HCT116 (cell line): ENCODE results near the gene TMEM200C. TPM values are rescaled to one million over a fixed set of nuclear protein-coding genes. Genes with fewer than 3 reads are reported as not detected.

Experiments
- ATAC-seq: fragments of 200-7000 bp; cut with Tn5 transposase; 2 replicates; pipeline ENCODE4 v1.9.1; 2020; ENCODE audit warnings: mild to moderate bottlenecking, moderate library complexity
- BruUV-seq: library from RNA; stranded (reverse); fragments of 400-500 nt; replicated peaks from 2 replicates; lab custom pipeline; 2021; lab: Mats Ljungman, UMichigan
- CTCF ChIA-PET: fragments of 300-600 bp; sonication (Branson Sonifier 250); formaldehyde crosslinking; loops from one replicate; lab custom pipeline; 2021; ENCODE audit warnings: antibody characterized with exemption; lab: Charles Lee
- POLR2A ChIA-PET: fragments of 300-600, 350-600 bp; sonication (Branson Sonifier 250); formaldehyde crosslinking; loops from one replicate; lab custom pipeline; 2021; ENCODE audit warnings: antibody characterized with exemption; lab: Charles Lee
- RAD21 ChIA-PET, 2 experiments: fragments of 300-600 bp; sonication (Branson Sonifier 250); formaldehyde crosslinking; loops; one replicate each; lab custom pipeline; 2023; ENCODE audit warnings: low total read pairs in 2 of 2; ENCODE audit not compliant: uncharacterized antibody in 2 of 2, unreplicated experiment in 2 of 2, low non-redundant PET in 1 of 2; lab: Charles Lee
- DNase-seq: peaks from one replicate; pipeline ENCODE4 v3.0.0-alpha.2; 2010; ENCODE audit warnings: low read depth, low spot score
- H2AFZ ChIP-seq: fragments of 200-600 bp; shearing (Covaris generic), sonication (generic); 2 replicates; pipeline ENCODE4 v1.6.1; 2017; ENCODE audit warnings: low read depth, mixed run types, mixed read lengths, antibody characterized with exemption, low read length; ENCODE audit not compliant: poor library complexity, severe bottlenecking
- H3K27ac ChIP-seq: 2 replicates; pipeline ENCODE4 v1.5.1; 2012; ENCODE audit warnings: low read depth, low read length
- H3K27me3 ChIP-seq: fragments of 200-600 bp; sonication (generic); 2 replicates; pipeline ENCODE4 v1.6.1; 2016; ENCODE audit warnings: mixed run types, low read length, mixed read lengths; ENCODE audit not compliant: insufficient read depth
- H3K36me3 ChIP-seq, 2 experiments: fragments of 200-500 bp in 1 of 2; fragments of 200-600 bp in 1 of 2; sonication (Bioruptor generic) in 1 of 2; sonication (generic) in 1 of 2; 2 replicates each; pipeline versions ENCODE4 v1.5.1 to v1.6.1; 2014 to 2016; ENCODE audit warnings: low read length in 2 of 2, inconsistent platforms in 1 of 2, mixed read lengths in 1 of 2, mixed run types in 1 of 2; ENCODE audit not compliant: insufficient read depth in 2 of 2, control insufficient read depth in 1 of 2
- H3K4me1 ChIP-seq, 2 experiments: fragments of 200-600 bp in 1 of 2; sonication (generic) in 1 of 2; 2 replicates each; pipeline versions ENCODE4 v1.5.1 to v1.6.1; 2012 to 2017; ENCODE audit warnings: low read length in 2 of 2, inconsistent platforms in 1 of 2, mild to moderate bottlenecking in 1 of 2, mixed read lengths in 1 of 2, mixed run types in 1 of 2, moderate library complexity in 1 of 2; ENCODE audit not compliant: insufficient read depth in 2 of 2, control insufficient read depth in 1 of 2
- H3K4me2 ChIP-seq: fragments of 200-600 bp; sonication (generic); 2 replicates; pipeline ENCODE4 v1.6.1; 2017; ENCODE audit warnings: mixed run types, low read length, mixed read lengths
- H3K4me3 ChIP-seq, 2 experiments: fragments of 200-600 bp in 1 of 2; sonication (generic) in 1 of 2; replicated peaks in 1 of 2; 2 replicates each; pipeline ENCODE4 v1.5.1; 2011 to 2016; ENCODE audit warnings: low read length in 2 of 2, control low read depth in 1 of 2, low read depth in 1 of 2, mild to moderate bottlenecking in 1 of 2, mixed read lengths in 1 of 2, mixed run types in 1 of 2
- H3K79me2 ChIP-seq: fragments of 200-600 bp; sonication (generic); 2 replicates; pipeline ENCODE4 v1.6.1; 2017; ENCODE audit warnings: mild to moderate bottlenecking, mixed run types, low read length, moderate library complexity, mixed read lengths; ENCODE audit not compliant: insufficient read depth
- H3K9ac ChIP-seq: fragments of 200-600 bp; sonication (generic); 2 replicates; pipeline ENCODE4 v1.6.1; 2016; ENCODE audit warnings: low read length, mixed read lengths
- H3K9me2 ChIP-seq: fragments of 200-600 bp; sonication (generic), shearing (Covaris generic); 2 replicates; pipeline ENCODE4 v1.6.1; 2017; ENCODE audit warnings: mixed run types, mild to moderate bottlenecking, moderate library complexity; ENCODE audit not compliant: insufficient read depth
- H3K9me3 ChIP-seq, 2 experiments: fragments of 200-500 bp in 1 of 2; fragments of 200-600 bp in 1 of 2; sonication (Bioruptor generic) in 1 of 2; sonication (generic) in 1 of 2; 2 replicates each; pipeline ENCODE4 v1.6.1; 2014 to 2017; ENCODE audit warnings: low read length in 2 of 2, mixed read lengths in 2 of 2, inconsistent platforms in 1 of 2, low read depth in 1 of 2, mild to moderate bottlenecking in 1 of 2, mixed run types in 1 of 2, moderate library complexity in 1 of 2; ENCODE audit not compliant: control insufficient read depth in 1 of 2, insufficient read depth in 1 of 2
- H4K20me1 ChIP-seq: fragments of 200-600 bp; sonication (generic), shearing (Covaris generic); 2 replicates; pipeline ENCODE4 v1.6.1; 2017; ENCODE audit warnings: mixed run types, mild to moderate bottlenecking, moderate library complexity; ENCODE audit not compliant: insufficient read depth
- CEBPB ChIP-seq: IDR thresholded peaks from 2 replicates; pipeline ENCODE4 v1.6.1; 2012; ENCODE audit warnings: low read depth
- ELF1 ChIP-seq: IDR thresholded peaks from 2 replicates; pipeline ENCODE4 v1.6.1; 2012; ENCODE audit warnings: low read depth, borderline replicate concordance
- FOSL1 ChIP-seq: IDR thresholded peaks from 2 replicates; pipeline ENCODE4 v1.6.1; 2012; ENCODE audit warnings: low read depth
- POLR2A ChIP-seq: IDR thresholded peaks from 2 replicates; pipeline ENCODE4 v1.7.0; 2011; ENCODE audit warnings: borderline replicate concordance; ENCODE audit not compliant: insufficient read depth, insufficient read length; ENCODE audit errors: extremely low read depth
- intact Hi-C: fragments of 100-400 bp; cut with micrococcal nuclease; formaldehyde crosslinking; loops from 2 replicates; pipeline ENCODE4 v1.10.0; 2022
- total RNA-seq: library from RNA; stranded (reverse); gene quantifications from one replicate; pipeline ENCODE4 v1.2.1, GENCODE V29; 2021; ENCODE audit not compliant: unreplicated experiment

TMEM200C gene
- total RNA-seq, 1 experiment from 2014 or later = not detected

DNA sequence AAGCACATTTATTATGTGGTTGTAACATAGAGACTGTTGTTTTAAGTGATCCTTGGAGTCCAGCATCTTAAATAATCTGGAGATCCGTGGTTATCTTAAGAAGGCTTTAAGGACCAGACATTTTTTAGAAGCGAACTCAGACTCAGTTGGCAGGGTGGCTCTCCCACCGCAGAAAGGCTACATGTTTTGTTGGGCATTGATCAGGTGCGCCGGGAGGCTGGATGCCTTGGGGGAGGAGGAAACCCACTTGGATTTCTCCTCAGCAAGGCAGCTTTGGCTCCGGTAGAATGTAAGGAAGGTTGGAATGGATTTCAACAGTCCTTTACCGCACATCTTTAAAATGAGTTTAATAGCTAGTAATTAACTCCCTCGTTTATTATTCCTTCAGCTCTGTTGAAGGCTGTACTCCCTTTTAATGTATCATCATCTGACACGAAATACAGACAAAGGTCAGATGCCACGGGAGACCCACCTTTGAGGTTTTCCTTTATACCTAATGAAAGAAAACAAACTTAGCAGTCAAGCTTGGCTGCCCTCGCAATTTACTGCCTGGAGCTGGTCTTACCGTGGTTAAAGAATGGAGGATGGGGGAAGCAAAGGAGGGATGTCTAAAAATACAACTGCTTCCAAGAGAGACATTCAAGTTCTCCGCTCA lies 1.2 kb downstream of the TMEM200C start:
- no peaks in the 10 kb centered on the region for H3K79me2 ChIP-seq
- H3K4me1 ChIP-seq = no peaks in the 10 kb centered on the region
- ChIA-PET POLR2A (no interaction called here), CTCF (no interaction called here), RAD21 (no interaction called here)
- H3K27me3 ChIP-seq = no peaks in the 10 kb centered on the region
- H3K36me3 ChIP-seq = no peaks in the 10 kb centered on the region
- ATAC-seq = no peak
- intact Hi-C loops = no loop called here
- H3K4me2 ChIP-seq = no peak overlapping the region
- H3K9ac ChIP-seq = no peak overlapping the region
- no peak overlapping the region for H2AFZ ChIP-seq
- no peak overlapping the region for H3K27ac ChIP-seq
- H3K9me2 ChIP-seq = no peaks in the 10 kb centered on the region
- DNase-seq = no peak
- H3K9me3 ChIP-seq = peaks cover 0 to 8% of the 10 kb centered on the region in 2 experiments; a peak in 2 of 4 replicates
- BruUV-seq = no TSS peak
- no peak for TF ChIP-seq ELF1
- H3K4me3 ChIP-seq = no peak overlapping the region
- no peaks in the 10 kb centered on the region for H4K20me1 ChIP-seq

- Histone ChIP-seq H3K4me3 (no peak overlapping the region), H2AFZ (no peak overlapping the region), H3K36me3 (no peaks in the 10 kb centered on the region), H3K9me3 (peaks cover 0 to 4% of the 10 kb centered on the region in 2 experiments; a peak in 2 of 4 replicates), H3K4me1 (no peaks in the 10 kb centered on the region), H3K27ac (no peak overlapping the region), H3K9ac (no peak overlapping the region), H4K20me1 (no peaks in the 10 kb centered on the region), H3K79me2 (no peaks in the 10 kb centered on the region), H3K9me2 (no peaks in the 10 kb centered on the region), H3K27me3 (no peaks in the 10 kb centered on the region), H3K4me2 (no peak overlapping the region)
- ChIA-PET CTCF (no interaction called here), RAD21 (no interaction called here), POLR2A (no interaction called here)
- TF ChIP-seq FOSL1 (no peak), CEBPB (no peak), POLR2A (no peak)
- intact Hi-C loops = no loop called here
- BruUV-seq = no TSS peak
- DNase-seq (no peak), ATAC-seq (no peak)
Measured at GRCh38 chr18:5892823-5893431, 2.4 kb downstream of the TMEM200C start.
